Dermis lymphatic vessel endothelial cell (primary cell): ENCODE data around the gene NR0B1. TPM values are rescaled to one million over a fixed set of nuclear protein-coding genes. Genes with fewer than 3 reads are reported as not detected.

Experiments
- total RNA-seq: library from RNA; depleted of rRNA; stranded (reverse); fragments of >200 nt; gene quantifications from 2 replicates; pipeline ENCODE4 v1.2.1, GENCODE V29; 2014

The NR0B1 gene, protein sequence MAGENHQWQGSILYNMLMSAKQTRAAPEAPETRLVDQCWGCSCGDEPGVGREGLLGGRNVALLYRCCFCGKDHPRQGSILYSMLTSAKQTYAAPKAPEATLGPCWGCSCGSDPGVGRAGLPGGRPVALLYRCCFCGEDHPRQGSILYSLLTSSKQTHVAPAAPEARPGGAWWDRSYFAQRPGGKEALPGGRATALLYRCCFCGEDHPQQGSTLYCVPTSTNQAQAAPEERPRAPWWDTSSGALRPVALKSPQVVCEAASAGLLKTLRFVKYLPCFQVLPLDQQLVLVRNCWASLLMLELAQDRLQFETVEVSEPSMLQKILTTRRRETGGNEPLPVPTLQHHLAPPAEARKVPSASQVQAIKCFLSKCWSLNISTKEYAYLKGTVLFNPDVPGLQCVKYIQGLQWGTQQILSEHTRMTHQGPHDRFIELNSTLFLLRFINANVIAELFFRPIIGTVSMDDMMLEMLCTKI
- not detected in 2 replicates for total RNA-seq

DNA sequence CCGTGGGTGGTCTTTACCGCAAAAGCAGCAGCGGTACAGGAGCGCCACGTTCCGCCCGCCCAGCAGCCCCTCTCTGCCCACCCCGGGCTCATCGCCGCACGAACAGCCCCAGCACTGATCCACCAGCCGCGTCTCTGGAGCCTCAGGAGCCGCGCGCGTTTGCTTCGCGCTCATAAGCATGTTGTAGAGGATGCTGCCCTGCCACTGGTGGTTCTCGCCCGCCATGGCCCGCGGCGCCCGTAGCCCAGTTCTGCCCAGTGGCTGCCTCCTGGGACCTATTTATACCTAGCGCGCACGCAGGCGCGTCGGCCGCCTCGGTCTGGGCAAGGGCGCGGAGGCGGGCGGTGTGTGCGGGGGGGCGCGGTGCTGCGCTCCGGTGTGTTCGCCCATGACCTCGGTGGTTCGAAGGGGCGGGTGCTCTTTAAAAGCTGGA is at the start of gene NR0B1:
Gene NR0B1 (minus strand): TSS at position 252 of the 433 bp plus-strand sequence. CDS start 27 bp downstream, at position 225.

Other genes with a start within 250 kb of the NR0B1 start
- not detected in 2 replicates for gene MAGEB2, start 93.8 kb downstream of the NR0B1 start, total RNA-seq
- not detected in 2 replicates for gene MAGEB3, start 78.7 kb downstream of the NR0B1 start, total RNA-seq
- not detected in 2 replicates for gene MAGEB4, start 67.4 kb downstream of the NR0B1 start, total RNA-seq
- not detected in 2 replicates for gene MAGEB1, start 62.2 kb downstream of the NR0B1 start, total RNA-seq